AG09319 (cell line): ENCODE results near the gene AGPAT2.

Experiments
- DNase-seq: peaks from one replicate; pipeline ENCODE4 v3.0.0-alpha.2; 2010; ENCODE audit warnings: low read depth; ENCODE audit errors: extremely low read depth
- TF ChIP-seq, protein P1 (sequence below): IDR thresholded peaks from 2 replicates; pipeline ENCODE4 v1.5.1; 2011; ENCODE audit warnings: low read depth, mild to moderate bottlenecking, inconsistent platforms, low read length, moderate library complexity

AGPAT2 gene

DNA sequence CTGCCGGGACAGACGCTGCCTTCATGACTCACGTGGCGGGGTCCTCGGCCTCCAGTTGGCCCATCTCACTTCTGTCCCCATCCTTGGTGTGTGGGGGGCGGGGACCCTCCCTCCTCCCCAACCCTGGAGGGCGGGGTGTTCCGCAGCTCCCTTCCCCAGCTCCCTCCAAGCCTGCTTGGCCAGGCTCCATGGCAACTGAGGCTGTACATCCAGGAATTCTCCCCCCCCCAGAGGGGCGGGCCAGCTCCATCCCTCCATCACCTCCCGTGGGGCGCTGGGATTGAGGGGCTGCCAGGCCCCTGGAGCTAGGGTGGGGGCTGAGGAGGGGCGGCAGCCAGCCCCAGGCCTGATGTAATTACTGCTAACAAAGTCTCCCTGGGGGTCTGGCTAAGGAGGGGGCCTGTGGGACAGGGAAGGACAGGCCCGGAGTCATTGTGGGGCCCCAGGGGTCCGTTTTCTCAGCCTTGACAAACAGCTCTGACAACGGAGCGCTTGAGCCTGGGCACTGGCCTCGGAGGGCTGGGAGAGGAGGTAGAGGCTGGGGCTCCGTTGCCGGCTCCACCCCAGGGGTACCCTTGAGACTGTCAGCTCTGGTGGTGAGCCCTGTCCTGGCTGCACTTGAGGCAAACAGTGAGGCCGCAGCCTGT, 33.1 kb upstream of the AGPAT2 start:
- no peak for DNase-seq
- TF ChIP-seq, protein P1, sequence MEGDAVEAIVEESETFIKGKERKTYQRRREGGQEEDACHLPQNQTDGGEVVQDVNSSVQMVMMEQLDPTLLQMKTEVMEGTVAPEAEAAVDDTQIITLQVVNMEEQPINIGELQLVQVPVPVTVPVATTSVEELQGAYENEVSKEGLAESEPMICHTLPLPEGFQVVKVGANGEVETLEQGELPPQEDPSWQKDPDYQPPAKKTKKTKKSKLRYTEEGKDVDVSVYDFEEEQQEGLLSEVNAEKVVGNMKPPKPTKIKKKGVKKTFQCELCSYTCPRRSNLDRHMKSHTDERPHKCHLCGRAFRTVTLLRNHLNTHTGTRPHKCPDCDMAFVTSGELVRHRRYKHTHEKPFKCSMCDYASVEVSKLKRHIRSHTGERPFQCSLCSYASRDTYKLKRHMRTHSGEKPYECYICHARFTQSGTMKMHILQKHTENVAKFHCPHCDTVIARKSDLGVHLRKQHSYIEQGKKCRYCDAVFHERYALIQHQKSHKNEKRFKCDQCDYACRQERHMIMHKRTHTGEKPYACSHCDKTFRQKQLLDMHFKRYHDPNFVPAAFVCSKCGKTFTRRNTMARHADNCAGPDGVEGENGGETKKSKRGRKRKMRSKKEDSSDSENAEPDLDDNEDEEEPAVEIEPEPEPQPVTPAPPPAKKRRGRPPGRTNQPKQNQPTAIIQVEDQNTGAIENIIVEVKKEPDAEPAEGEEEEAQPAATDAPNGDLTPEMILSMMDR = no peak

DNA sequence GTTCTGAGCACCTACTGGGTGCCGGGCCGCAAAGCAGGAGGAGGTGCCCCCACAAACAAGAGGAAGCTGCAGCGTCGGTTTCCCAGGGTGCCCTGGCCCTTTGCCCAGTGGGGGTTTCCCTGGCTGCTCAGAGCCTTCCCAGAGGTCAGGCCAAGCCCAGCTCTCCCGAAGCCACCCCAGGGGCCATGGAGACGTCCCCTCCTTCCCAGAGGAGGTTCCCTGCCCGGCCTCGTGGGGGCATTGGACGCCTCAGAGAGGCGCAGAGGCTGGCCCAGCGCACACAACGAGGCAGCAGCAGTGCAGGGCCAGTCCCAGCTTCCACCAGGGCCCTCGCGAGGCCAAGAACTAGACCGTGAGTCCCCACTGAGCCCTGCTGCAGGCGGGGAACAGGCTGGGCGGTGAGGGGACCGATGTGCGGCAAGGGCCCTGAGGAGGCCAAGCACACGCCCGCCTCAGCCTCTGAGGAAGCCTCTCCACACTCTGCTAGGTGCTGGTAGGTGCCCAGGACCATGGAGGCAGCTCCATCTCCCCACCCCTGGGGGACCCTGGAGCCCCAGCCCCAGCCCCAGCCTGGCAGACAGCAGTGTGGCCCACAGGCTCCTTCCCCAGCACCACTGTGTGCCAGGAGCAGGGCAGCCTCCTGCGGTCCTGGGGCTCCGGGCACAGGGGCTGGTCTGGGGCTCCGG, 32.1 kb upstream of the AGPAT2 start:
- TF ChIP-seq, protein P1 = no peak
- DNase-seq = no peak

DNA sequence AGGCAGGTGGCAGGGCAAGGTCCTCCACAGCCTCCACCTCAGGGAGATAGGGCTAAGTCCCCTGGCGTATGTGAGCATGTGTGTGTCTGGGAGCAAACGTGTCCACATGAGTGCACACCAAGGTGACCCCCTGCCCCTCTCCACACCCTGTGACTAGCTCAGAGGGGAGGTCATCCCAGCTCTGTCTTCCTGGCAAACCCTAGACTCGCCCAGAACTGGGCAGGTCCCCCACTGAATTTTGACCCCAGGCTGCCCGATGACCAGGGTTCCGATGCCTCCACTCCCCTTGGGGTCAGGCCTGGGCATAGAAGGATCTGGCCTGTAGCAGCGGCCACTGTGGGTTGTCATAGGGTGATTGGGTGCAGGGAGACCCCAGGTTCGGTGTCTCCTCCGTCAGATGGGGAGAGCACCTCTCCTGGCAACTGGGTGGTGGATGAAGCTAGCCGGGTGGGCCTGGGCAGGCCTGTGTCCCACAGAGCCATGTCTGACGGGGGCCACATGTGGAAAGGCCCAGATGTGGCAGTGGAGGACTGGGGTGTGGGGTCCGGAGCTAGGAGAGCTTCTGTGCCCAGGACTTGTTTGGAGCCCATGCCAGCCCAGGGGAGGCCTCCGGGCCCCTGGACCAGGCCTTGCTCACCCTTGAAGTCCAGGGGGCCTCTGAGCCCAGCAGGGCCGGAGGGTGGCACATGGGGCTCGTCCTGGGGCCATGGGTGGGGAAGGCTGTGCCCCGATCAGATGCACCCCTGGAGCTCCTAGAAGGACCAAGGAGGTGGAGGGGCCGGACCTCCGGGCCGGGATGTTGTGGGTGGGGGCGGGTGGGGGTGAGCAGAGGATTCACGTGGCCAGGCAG, 31.3 kb upstream of the AGPAT2 start:
- TF ChIP-seq, protein P1 = no peak
- no peak for DNase-seq

GRCh38 chr9:136717399-136717798, 30.1 kb upstream of the AGPAT2 start:
- TF ChIP-seq, protein P1 = no peak

GRCh38 chr9:136714893-136715274, 27.6 kb upstream of the AGPAT2 start:
- no peak for DNase-seq
- TF ChIP-seq, protein P1 = no peak

More at GRCh38 chr9:136717399-136717798, 30.1 kb upstream of the AGPAT2 start:
- no peak for DNase-seq

DNA sequence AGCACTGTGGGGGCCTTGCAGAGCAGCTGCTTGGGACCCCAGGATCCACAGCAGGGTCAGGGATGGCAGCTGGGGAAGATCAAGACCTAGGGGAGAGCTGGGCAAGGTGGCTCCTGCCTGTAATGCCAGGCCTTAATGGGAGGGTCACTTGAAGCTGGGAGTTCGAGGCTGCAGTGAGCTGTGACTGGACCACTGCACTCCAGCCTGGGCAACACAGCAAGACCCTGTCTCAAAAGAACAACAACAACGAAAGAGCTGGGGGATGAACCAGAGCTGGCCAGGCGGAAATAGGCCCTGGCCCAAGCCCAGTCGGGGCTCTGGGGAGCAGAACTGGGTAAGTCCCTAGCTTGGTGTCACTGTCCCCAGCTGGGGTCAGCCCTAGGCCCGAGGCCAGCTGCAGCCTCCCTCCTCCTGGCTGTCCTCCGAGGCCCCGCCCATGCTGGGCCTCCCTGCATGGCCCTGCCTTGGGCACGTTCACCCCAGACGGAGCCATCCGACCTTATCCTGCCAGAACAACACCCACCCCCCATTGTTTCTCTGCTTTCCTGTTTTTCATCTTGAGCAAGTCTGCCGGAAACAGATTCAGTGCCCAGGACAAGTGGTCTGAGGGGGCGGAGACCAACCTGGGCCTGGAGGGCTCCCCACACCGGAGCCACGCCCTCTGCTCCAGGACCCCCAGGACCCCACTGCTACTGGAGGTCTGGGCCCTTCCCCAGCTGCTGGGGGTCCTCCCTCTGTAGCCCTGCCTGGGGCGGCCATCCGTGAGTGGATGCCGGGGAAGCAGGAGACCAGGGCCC, 27.0 kb upstream of the AGPAT2 start:
- TF ChIP-seq, protein P1 = no peak
- DNase-seq = no peak
